GM19467 (cell line): ENCODE measurements around the gene DENND1B.
"Not testable (repeated sequence)": the region's sequence is repeated elsewhere in the genome, so short reads cannot be mapped to it uniquely, and the experiment has no call there.

Experiments
- ATAC-seq: cut with Tn5 transposase; IDR thresholded peaks from one replicate; pipeline ENCODE4 v1.9.1; 2021; ENCODE audit warnings: mild to moderate bottlenecking, moderate library complexity; ENCODE audit not compliant: unreplicated experiment

The DENND1B gene

DNA sequence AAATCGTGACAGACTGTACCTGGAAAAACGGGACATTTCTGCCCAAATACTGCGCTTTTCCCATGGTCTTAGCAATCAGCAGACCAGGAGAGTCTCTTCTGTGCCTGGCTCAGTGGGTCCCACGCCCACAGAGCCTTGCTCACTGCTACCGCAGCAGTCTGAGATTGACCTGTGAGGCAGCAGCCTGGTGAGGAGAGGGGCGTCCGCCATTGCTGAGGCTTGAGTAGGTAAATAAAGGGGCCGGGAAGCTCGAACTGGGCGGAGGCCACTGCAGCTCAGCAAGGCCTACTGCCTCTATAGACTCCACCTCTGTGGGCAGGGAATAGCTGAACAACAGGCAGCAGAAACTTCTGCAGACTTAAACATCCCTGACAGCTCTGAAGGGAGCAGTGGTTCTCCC lies 203.1 kb downstream of the DENND1B start:
- no peak for ATAC-seq

DNA sequence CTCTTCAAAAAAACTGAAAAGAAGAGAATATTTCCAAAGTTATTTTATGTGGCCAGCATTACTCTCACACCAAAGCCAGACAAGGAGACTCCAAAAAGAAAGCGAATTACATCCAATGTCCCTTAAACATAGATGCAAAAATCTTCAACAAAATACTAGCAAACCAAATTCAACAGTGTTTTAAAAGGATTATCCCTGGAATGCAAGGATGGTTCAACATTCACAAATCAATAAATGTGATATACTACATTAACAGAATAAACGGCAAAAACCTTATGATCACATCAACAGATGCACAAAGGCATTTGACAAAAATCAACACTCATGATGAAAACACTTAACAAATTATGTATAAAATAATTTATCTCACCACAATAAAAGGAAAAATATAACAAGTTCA lies 207.8 kb downstream of the DENND1B start:
- no peak for ATAC-seq

DNA sequence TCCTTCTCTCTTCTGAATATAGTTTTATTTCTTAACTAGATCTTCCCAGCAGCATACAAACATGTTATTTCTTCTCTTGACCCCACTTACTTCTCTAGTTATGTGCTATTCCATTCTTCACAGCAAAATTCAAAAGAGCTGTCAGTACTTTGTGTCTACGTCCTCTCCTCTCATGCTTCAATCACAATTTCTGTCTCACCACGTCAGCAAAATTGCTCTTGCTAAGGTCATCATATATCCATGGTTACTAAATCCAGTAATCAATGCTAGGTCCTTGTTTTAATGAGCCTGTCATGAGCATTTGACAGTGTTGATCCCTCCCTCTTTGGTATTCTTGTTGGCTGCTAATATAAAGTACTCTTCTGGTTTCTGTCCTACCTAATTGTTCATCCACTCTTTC lies 214.2 kb downstream of the DENND1B start:
- ATAC-seq: no peak

DNA sequence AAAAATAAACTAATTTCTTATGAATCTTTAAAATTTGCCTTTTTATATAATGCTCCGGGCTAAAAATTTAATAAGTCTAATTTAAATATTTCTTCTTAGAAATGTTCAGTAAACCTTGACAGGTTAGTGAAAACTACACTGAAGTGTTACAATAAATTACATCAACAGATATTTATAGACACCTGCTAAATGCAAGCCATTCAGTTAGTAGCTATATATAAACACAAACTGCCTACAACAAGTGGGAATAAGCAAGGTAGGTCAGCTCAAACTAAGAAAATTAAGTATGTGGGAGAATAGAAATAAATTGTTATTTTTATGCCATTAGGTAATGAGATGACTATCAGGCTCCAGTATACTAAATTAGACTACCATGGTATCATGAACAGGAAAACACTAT lies 215.6 kb downstream of the DENND1B start:
- no peak for ATAC-seq

DNA sequence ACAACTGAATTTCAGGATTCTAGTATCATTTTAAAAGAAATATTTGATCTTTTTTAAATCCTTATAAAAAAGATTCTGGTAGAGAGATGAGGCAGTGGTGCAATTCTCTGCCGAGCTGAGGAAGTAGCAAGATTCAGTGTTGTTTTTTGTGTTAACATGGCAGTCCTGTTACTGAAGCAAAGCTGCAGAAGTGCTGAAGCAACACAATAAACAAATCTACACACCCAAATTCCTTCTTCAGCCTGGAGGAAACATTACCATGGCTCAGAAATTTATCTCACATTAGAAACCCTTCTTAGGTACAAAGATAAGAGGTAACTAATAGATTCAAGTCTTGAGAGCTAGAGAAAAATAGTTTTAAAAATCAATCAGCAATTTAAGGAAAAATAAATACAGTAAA lies 216.0 kb downstream of the DENND1B start:
- no peak for ATAC-seq

DNA sequence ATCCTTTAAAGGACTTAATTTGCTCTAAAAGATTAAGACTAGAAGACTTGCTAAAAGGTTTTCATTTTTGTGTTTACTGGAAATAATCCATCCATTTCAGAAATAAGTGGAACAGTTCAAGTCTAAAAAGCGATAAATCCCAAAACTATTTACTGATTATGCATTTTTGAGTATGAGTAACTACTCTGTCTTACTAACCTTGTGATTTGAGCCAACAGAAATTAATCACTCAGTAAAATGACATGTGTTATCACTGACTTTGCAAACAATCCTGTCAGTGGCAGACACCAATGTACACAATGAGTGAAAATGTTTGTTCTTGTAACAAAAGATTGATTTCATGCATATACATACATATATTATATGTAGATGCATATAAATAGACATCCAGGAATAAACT lies 218.0 kb downstream of the DENND1B start:
- ATAC-seq: no peak

DNA sequence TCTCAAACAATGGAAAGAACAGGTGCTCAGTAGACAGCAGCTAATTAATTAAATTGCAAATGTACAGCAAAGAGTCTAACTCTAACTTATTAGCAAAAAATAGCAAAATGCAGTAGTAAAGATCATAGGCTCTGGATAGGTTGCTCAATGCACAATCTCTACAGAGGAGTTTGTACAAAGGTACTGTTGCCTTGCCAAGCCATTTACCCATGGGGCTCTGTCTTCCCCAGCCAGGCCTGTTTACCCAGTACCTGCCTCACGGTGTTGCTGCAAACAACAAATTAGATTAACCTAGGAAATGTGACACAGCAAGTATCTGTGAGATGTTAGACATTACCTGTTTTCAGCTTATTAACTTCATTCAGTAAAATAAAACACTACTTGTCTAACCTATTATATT lies 222.0 kb downstream of the DENND1B start:
- no peak for ATAC-seq

DNA sequence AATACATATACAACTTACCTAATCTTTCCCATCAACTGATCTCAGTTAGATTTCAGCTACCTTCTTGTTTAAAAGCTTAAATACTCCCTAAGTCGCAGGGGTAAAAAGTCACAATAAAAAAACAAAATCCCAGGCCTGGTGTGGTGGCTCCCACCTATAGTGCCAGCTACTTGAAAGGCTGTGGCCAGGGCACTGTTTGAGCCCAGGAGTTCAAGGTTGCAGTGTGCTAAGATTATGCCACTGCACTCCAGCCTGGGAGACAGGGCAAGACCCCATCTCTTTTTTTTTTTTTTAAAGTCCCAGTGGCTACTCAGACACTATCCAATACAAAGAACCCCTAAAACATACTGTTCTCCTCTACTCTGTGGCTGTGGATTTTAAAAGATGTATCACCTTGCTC lies 228.3 kb downstream of the DENND1B start:
- no peak for ATAC-seq

DNA sequence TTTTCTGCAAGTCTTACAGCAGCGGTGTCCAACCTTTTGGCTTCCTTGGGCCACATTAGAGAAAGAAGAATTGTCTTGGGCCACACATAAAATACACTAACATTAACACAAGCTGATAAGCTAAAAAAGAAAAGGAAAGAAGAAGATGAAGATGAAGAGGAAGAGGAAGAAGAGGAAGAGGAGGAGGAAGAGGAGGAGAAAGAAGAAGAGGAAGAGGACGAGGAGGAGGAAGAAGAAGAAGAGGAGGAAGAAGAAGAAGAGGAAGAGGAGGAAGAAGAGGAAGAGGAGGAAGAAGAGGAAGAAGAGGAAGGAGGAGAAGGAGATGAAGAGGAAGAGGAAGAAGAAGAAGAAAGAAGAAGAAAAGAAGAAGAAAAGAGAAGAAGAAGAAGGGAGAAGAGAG lies 230.7 kb downstream of the DENND1B start:
- no peak for ATAC-seq

DNA sequence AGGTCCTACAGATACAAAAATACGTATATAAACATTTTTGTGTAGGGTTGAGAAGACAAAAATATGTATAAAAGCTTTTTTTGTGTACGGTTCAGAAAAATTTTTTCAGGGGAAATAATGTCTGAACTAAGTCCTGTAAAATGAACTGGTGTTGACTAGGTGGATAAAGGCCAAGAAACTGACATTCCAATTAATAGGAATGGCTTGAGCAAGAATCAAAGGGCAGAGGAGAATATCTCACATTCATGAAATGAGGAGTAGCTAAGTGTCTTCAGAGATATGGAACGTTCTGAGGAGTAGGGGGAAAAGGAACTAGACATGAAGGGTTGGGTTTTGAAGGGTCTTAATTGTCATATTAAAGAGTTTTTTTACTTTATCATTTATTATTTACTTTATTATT lies 231.2 kb downstream of the DENND1B start:
- no peak for ATAC-seq

DNA sequence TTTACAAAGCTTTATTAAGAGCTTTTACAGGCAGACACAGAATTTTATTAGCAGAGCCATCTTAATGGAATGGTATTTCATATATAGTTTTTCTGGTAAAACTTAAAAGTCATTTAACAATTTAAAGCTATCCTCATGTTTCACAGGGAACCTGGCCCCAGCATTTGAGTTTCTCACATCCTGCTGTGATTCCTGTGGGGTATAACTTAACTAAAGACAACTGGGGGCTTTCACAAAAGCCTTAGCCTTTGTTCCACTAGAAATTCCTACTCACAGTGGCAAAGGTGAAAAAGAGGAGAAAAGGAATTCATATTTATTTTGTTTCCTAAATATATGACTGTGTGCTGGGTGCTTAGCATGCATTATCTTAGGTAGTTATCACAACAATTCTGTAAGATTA lies 233.9 kb downstream of the DENND1B start:
- no peak for ATAC-seq

DNA sequence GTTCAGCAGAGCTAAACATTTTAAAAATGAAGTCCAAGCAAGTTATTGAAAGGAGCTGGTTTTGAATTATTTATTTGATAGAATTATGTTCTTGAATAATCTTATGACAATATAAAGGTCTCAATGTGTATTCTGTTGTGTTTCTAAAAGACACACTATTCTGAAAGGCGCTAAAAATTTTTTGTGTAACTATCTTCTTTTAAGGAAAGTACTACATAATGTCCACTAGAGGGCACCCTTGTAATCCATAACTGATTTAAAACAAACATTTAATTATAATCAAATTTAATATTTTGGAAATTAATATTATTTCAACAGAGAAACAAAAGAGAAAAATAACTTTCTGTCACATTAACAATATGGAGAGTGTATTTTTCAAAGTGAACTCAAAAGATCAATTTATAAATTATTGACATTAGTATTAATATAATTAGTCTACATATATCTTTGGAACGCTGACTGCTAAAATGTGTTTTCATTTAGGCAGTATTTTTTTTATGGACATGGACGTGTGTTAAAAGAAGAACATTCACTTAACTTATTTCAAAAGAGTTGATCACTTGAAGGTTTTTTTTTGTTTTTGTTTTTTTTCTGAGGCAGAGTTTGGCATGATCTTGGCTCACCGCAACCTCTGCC lies 248.4 kb downstream of the DENND1B start:
- ATAC-seq: no peak

DNA sequence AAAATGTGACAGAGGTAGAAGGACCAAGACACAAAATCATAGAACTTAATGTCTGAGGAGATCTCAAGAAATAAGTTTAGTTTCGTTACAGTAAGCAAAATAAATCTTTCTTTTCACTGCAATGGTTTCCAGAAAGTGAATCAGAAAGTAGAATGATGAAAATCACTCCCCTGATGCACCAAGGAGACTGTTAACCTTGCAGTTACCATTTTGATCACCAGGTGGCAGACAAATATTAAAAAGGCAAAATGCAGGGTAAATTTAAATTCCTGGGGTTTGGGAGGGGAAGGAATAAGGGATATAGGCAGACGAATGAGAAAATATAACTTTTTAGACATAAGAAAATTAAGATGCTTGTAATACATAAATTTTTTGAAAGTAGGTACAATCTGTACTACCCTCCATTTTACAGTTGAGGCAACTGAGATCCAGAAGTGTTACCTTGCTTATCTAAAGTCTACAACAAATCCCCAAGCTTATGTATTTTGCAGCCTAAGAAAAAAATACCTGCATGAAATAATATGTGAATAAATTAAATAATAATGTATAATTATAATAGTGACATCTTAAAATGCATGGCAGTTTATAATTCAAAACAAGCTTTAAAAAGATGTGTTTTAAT lies 254.1 kb downstream of the DENND1B start:
- peak; percentile 69 for ATAC-seq

DNA sequence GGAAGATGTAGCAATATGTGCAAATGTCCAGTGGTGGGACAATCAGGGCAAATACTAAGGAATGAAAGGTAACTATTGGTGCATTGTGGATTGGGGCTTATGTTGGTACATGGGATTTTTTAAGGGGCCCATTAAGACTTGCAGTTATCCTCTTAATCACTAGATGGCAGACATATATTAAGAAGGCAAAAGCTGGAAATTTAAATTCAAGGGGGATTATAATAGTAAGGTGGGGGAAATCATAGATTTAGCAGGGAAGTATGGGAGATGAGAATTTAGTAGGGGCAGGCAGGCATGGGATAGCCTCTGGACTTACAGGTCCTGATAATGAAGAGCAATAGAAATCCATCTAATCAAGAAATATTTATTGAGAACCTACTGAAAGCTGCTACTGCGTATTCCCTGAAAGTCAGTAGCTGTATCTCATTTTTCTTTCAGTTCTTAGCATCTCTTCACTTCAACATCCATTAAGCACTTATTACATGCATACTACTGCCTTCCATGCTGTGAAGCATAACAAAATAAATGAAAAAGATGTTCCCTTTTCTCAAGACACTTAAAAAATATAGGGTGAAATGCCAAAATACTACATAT lies 255.4 kb downstream of the DENND1B start:
- ATAC-seq: no peak

DNA sequence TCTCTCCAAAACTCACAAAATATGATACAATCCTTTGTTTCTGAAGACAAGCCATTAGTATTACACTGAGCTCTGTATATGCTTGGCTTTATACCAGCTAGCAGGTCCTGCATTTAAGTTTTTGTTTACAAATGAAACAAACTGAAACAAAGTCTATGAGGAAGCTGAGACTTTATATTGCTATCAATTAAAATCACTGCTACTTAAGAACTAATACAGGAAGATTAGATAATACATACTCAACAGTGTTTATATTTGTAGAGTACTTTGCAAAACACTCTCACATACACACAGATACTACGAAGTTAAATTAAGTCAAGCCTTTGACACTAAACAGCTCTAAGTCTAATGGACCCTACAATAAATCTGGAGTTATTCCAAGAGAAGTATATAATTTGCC lies 259.9 kb downstream of the DENND1B start:
- ATAC-seq: no peak

DNA sequence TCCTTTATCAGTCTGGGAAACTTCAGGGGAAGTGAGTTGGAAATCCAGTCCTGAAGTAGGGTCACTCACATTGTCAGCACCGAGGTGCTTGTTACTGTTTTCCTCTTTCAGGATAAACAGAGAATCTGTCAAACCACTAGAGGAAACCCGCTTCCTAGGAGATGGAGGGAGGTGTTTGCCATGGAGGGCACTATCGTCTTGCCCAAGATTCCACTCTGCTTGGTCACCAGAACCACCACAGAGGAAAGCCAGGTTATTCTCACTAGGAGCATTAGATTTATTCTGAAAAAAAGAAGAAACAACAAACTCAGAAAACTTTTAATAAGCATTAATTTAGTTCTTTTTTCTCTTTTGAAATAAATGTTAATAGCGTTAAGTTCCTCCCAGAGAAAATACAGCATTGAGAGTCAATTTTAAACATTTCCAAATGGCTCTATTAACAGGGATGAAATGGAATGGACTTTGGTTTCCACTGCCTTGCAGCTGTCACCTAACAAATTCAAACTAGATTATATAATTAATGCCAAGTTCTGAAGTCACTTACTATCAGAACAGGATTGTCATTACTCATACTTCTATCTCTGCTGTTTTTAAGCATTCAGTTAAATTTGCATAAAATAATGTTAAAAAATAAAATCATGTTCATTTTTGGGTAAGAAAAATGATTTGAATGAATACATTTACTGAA lies 264.4 kb downstream of the DENND1B start:
- ATAC-seq: no peak

DNA sequence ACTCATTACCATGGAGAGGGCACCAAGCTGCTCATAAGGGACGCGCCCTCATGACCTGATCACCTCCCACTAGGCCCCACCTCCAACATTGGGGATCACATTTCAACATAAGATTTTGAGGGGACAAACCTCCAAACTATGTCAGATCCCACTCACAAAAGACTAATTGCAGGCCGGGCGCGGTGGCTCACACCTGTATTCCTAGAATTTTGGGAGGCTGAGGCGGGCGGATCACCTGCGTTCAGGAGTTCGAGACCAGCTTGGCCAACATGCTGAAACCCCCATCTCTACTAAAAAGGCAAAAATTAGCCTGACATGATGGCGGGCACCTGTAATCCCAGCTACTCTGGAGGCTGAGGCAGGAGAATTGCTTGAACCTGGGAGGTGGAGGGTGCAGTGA lies 278.6 kb downstream of the DENND1B start:
- ATAC-seq: no peak

DNA sequence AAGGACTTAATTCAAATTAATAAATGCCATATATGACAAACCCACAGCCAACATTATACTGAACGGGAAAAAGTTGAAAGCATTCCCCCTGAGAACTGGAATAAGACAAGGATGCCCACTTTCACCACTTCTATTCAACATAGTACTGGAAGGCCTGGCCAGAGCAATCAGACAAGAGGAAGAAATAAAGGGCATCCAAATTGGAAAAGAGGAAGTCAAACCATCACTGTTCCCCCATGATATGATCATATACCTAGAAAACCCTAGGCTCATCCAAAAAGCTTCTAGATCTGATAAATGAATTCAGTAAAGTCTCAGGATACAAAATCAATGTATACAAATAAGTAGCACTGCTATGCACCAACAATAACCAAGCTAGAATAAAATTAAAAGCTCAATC lies 283.8 kb downstream of the DENND1B start:
- ATAC-seq: not testable (repeated sequence)

DNA sequence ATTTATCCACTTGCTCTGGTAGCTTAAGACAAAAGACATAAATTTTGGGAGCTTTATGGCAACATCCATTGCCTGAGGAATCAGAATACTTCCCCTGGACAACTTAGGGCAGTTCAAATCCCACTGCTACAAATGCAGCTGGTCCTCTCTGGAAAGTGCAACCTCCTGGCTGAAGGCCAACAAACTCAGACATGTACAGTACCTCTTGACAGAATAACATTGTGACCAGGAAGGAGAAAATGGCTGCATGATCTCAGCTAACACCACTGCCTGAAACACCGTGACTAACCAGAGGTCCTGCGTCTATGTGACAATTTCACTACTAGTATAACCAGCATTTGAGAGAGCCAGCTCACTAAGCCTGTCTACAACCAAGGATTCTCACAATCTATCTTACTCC lies 288.3 kb downstream of the DENND1B start:
- no peak for ATAC-seq

DNA sequence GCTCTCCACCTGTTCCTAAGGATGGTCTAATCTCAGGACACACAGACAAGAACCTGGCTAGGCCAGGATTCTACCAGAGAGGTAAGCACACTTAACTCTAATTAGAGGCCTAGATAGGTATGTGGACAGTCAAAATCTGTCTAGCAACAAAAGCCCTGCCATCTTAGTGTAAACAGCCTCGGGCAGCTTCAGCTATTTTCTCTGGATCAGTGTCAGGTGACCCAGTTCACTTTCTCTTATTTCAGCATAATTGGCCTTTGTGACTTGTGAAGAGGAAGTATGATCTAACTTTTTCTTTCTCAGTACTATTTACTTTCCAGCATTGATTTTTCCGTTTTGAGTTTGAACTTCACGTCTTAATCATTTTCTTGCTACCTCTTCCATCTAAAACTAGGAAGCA lies 289.5 kb downstream of the DENND1B start:
- no peak for ATAC-seq

DNA sequence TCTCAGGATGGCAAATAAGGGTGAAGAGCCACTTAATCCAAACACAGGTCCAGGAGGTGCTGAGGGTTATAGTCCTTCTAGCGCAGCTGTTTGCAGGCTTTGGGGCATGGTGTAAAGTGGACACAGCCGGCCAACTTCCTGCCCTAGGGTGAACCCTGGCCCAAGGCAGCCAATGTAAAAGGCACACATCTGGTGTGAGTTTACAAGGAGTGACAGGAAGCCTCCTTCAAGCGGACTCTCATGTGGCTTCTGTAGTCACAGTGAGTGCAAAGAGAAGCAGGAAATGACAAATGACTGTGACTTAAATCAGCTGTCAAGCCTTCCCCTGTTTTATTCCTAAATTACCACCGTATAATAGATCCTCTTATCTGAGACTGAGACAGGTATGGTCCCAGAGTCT lies 294.2 kb downstream of the DENND1B start:
- no peak for ATAC-seq

DNA sequence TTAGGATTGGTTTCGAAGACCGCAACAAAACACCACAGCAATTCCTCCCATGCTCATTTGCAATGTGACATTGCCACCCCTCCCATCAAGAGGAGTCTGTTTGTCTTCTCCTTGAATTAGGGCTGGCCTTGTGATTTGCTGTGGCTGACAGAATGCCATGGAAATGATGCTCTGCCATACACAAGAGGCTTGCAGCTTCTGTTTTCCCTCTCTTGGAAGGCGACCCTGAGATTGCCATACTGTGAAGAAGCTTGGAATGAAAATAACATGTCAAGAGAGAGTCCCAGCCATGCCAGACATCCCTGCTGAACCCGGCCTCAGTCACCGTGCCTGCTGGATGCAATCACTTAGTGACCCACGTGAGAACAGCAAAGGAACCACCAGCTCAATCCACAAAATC lies 294.8 kb downstream of the DENND1B start:
- no peak for ATAC-seq
